NK-92 treated with Interleukin-12 subunit alpha and Interleukin-12 subunit beta, amount 100 ng/mL, for 24 hours (cell line): ENCODE data around the gene IARS2.
"Not testable (repeated sequence)": the region's sequence is repeated elsewhere in the genome, so short reads cannot be mapped to it uniquely, and the experiment has no call there.

Experiments
- DNase-seq: peaks from one replicate; lab custom pipeline; 2025; lab: John Stamatoyannopoulos, UW

Gene IARS2

GRCh38 chr1:220164517-220164916 is 70.6 kb downstream of the IARS2 start:
- DNase-seq = no peak

GRCh38 chr1:220166853-220167252 is 72.9 kb downstream of the IARS2 start:
- no peak for DNase-seq

- DNase-seq = not testable (repeated sequence)
Measured at GRCh38 chr1:220169887-220170286, 76.0 kb downstream of the IARS2 start.

- no peak for DNase-seq
Measured at GRCh38 chr1:220170836-220171526, 77.0 kb downstream of the IARS2 start.

- no peak for DNase-seq
Measured at GRCh38 chr1:220176540-220176939, 82.6 kb downstream of the IARS2 start.

- no peak for DNase-seq
Measured at GRCh38 chr1:220182111-220182510, 88.2 kb downstream of the IARS2 start.

GRCh38 chr1:220182656-220183055 is 88.7 kb downstream of the IARS2 start:
- no peak for DNase-seq

- no peak for DNase-seq
Measured at GRCh38 chr1:220184506-220184905, 90.6 kb downstream of the IARS2 start.

GRCh38 chr1:220186752-220187151 is 92.8 kb downstream of the IARS2 start:
- DNase-seq = no peak

GRCh38 chr1:220188538-220188937 is 94.6 kb downstream of the IARS2 start:
- DNase-seq = no peak

- no peak for DNase-seq
Measured at GRCh38 chr1:220189750-220190347, 95.9 kb downstream of the IARS2 start.

GRCh38 chr1:220195701-220196100 is 101.8 kb downstream of the IARS2 start:
- no peak for DNase-seq
